OCI-LY3 (cell line): ENCODE measurements around the gene FZR1.

Experiments used
- CTCF ChIP-seq: fragments of 200-600, 300-600 bp; sonication (generic); IDR thresholded peaks from 2 replicates; pipeline ENCODE4 v1.5.1; 2014; ENCODE audit warnings: antibody characterized with exemption, low read length, low read depth
- EZH2phosphoT487 ChIP-seq: fragments of 200-600 bp; shearing (Covaris generic); IDR thresholded peaks from 2 replicates; pipeline ENCODE4 v1.6.1; 2018; ENCODE audit warnings: antibody characterized with exemption, mixed run types, low read depth

GRCh38 chr19:3556978-3557460 lies 50.9 kb downstream of the FZR1 start:
- TF ChIP-seq CTCF: no peak
- no peak for TF ChIP-seq EZH2phosphoT487
